ENCODE measurements around the gene FUZ.

The FUZ gene

DNA sequence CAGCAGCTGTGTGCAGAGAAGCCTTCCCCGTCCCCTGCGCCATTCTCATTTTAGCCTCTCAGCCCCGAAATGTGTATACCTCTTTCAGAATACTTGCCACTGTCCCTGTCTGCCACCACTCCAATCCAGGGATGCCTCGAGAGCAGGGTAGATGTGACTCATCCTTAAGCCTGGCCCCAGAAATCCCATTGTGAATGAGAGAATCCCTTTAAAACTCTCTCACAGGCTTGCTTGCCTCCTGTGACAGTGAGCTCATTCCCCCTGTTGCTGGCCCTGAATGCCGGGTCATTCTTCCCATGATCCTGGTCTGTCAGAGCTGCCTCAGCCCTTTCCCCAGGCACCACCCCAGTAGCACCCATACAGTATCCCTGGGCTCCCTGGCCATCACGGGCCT lies 36.7 kb downstream of the FUZ start:
- H3K9me2 ChIP-seq (replicated peaks; ENCODE audit: insufficient read depth, low read length) = no peaks in the 10 kb centered on the region
- no peak overlapping the region for H3K4me2 ChIP-seq (ENCODE audit: low read depth, low read length, poor library complexity, severe bottlenecking)
- H3K27ac ChIP-seq (ENCODE audit: low read depth, low read length) = no peak overlapping the region
- TF ChIP-seq, protein P1, sequence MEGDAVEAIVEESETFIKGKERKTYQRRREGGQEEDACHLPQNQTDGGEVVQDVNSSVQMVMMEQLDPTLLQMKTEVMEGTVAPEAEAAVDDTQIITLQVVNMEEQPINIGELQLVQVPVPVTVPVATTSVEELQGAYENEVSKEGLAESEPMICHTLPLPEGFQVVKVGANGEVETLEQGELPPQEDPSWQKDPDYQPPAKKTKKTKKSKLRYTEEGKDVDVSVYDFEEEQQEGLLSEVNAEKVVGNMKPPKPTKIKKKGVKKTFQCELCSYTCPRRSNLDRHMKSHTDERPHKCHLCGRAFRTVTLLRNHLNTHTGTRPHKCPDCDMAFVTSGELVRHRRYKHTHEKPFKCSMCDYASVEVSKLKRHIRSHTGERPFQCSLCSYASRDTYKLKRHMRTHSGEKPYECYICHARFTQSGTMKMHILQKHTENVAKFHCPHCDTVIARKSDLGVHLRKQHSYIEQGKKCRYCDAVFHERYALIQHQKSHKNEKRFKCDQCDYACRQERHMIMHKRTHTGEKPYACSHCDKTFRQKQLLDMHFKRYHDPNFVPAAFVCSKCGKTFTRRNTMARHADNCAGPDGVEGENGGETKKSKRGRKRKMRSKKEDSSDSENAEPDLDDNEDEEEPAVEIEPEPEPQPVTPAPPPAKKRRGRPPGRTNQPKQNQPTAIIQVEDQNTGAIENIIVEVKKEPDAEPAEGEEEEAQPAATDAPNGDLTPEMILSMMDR (IDR thresholded peaks at IDR 0.05; ENCODE audit: insufficient read depth, low read length, poor library complexity, severe bottlenecking) = no peak
- 0 out of 2 replicates have a peak, but pooled peaks cover 4% of the 10 kb centered on the region for H3F3A ChIP-seq (ENCODE audit: insufficient read depth)
- no peaks in the 10 kb centered on the region for H3K9me3 ChIP-seq (ENCODE audit: insufficient read depth, low read length)
- H3K27me3 ChIP-seq (ENCODE audit: low read length) = no peaks in the 10 kb centered on the region
- H3K4me3 ChIP-seq (ENCODE audit: insufficient read depth, low read length, poor library complexity, severe bottlenecking) = no peak overlapping the region
- peaks cover 24% of the 10 kb centered on the region; the same call in 1 of the 2 replicates for H3K79me2 ChIP-seq (ENCODE audit: insufficient read depth, low read length)
- H4K20me1 ChIP-seq (ENCODE audit: low read depth, low read length) = no peaks in the 10 kb centered on the region
- H3K9ac ChIP-seq (ENCODE audit: low read length) = no peak overlapping the region
- H2AFZ ChIP-seq (ENCODE audit: low read depth, low read length, severe bottlenecking) = no peak overlapping the region
- no peaks in the 10 kb centered on the region for H3K36me3 ChIP-seq (ENCODE audit: low read length)

DNA sequence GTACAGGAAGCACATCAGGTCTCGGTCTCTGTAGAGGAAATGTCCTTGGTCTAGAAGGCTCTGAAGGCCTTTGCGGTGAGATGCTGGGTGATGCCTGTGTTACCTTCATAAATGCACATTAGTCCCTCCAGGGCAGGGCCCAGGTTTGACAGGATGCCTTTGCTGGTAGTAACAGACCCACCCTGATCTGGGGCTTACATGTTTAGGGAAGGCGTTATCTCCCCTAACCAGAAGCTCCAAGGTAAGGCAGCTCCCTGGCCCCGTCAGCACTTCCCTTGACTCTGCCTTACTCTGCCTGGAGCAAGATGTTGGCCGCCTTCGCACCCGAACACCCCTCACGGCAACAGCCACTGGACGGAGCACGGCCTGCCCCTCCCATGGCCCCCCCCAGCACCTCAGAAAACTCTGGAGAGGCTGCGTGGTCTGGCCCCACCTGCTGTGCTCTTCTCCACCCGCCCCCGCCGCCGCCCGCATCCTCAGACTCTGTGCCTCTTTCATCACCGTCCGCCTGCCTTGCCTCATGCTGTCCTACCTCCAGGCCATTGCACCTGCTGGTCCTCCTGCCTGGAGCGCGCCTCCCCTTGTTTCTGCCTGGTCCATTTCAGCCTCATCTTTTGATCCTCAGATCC lies 37.2 kb downstream of the FUZ start:
- peaks cover 22% of the 10 kb centered on the region for H3K79me2 ChIP-seq (ENCODE audit: insufficient read depth, low read length)

GRCh38 chr19:49774969-49775368 lies 38.1 kb downstream of the FUZ start:
- H3K9ac ChIP-seq (ENCODE audit: low read length) = no peak overlapping the region
- no peaks in the 10 kb centered on the region for H3K9me3 ChIP-seq (ENCODE audit: insufficient read depth, low read length)
- H3K79me2 ChIP-seq (ENCODE audit: insufficient read depth, low read length) = peaks cover 29% of the 10 kb centered on the region
- no peak overlapping the region for H3K4me3 ChIP-seq (ENCODE audit: insufficient read depth, low read length, poor library complexity, severe bottlenecking)
- H3K27me3 ChIP-seq (ENCODE audit: low read length) = no peaks in the 10 kb centered on the region
- no peaks in the 10 kb centered on the region for H3K9me2 ChIP-seq (replicated peaks; ENCODE audit: insufficient read depth, low read length)
- H3K27ac ChIP-seq (ENCODE audit: low read depth, low read length) = no peak overlapping the region
- no peaks in the 10 kb centered on the region for H4K20me1 ChIP-seq (ENCODE audit: low read depth, low read length)
- no peaks in the 10 kb centered on the region for H3K36me3 ChIP-seq (ENCODE audit: low read length)
- TF ChIP-seq EZH2phosphoT487 (conservative IDR thresholded peaks at IDR 0.05; ENCODE audit: low read length) = no peak
- TF ChIP-seq, protein P1 (IDR thresholded peaks at IDR 0.05; ENCODE audit: insufficient read depth, low read length, poor library complexity, severe bottlenecking) = no peak
- H3K4me2 ChIP-seq (ENCODE audit: low read depth, low read length, poor library complexity, severe bottlenecking) = no peak overlapping the region
- H2AFZ ChIP-seq (ENCODE audit: low read depth, low read length, severe bottlenecking) = no peak overlapping the region
- H3F3A ChIP-seq (ENCODE audit: insufficient read depth) = 0 out of 2 replicates have a peak, but pooled peaks cover 4% of the 10 kb centered on the region

More for the DNA sequence above, 37.2 kb downstream of the FUZ start:
- Histone ChIP-seq H3K9me3 (ENCODE audit: insufficient read depth, low read length) (no peaks in the 10 kb centered on the region), H4K20me1 (ENCODE audit: low read depth, low read length) (no peaks in the 10 kb centered on the region), H3K36me3 (ENCODE audit: low read length) (no peaks in the 10 kb centered on the region), H3K4me3 (ENCODE audit: insufficient read depth, low read length, poor library complexity, severe bottlenecking) (no peak overlapping the region), H2AFZ (ENCODE audit: low read depth, low read length, severe bottlenecking) (no peak overlapping the region), H3K27ac (ENCODE audit: low read depth, low read length) (no peak overlapping the region), H3K4me2 (ENCODE audit: low read depth, low read length, poor library complexity, severe bottlenecking) (no peak overlapping the region), H3F3A (ENCODE audit: insufficient read depth) (0 out of 2 replicates have a peak, but pooled peaks cover 4% of the 10 kb centered on the region), H3K9ac (ENCODE audit: low read length) (no peak overlapping the region), H3K9me2 (replicated peaks; ENCODE audit: insufficient read depth, low read length) (no peaks in the 10 kb centered on the region), H3K27me3 (ENCODE audit: low read length) (no peaks in the 10 kb centered on the region)
- TF ChIP-seq EZH2phosphoT487 (conservative IDR thresholded peaks at IDR 0.05; ENCODE audit: low read length) = no peak
- TF ChIP-seq, protein P1 (IDR thresholded peaks at IDR 0.05; ENCODE audit: insufficient read depth, low read length, poor library complexity, severe bottlenecking) = no peak
